Liver (tissue), 3 donors: ENCODE results near the gene USP30.

Experiments used
- GABPA ChIP-seq, 2 donors: IDR thresholded peaks in 1 of 2; conservative IDR thresholded peaks in 1 of 2; 2 replicates each; pipeline ENCODE4 v1.6.1; 2016; ENCODE audit warnings: antibody characterized with exemption in 2 of 2, mild to moderate bottlenecking in 1 of 2, moderate library complexity in 1 of 2
- SP1 ChIP-seq: IDR thresholded peaks from 2 replicates; pipeline ENCODE4 v1.6.1; 2018; ENCODE audit warnings: antibody characterized with exemption, mild to moderate bottlenecking
- TAF1 ChIP-seq: conservative IDR thresholded peaks from 2 replicates; pipeline ENCODE4 v1.6.1; 2016; ENCODE audit warnings: antibody characterized with exemption, mild to moderate bottlenecking
- TF ChIP-seq, protein P1 (sequence below): fragments of 150-350 bp; IDR thresholded peaks from 2 replicates; pipeline ENCODE4 v1.5.1; 2017; ENCODE audit warnings: improper control_type of control experiment, low read depth, low read length; ENCODE audit not compliant: missing input control
- donor health status: healthy.
- donor health status: healthy.

- TF ChIP-seq, protein P1, sequence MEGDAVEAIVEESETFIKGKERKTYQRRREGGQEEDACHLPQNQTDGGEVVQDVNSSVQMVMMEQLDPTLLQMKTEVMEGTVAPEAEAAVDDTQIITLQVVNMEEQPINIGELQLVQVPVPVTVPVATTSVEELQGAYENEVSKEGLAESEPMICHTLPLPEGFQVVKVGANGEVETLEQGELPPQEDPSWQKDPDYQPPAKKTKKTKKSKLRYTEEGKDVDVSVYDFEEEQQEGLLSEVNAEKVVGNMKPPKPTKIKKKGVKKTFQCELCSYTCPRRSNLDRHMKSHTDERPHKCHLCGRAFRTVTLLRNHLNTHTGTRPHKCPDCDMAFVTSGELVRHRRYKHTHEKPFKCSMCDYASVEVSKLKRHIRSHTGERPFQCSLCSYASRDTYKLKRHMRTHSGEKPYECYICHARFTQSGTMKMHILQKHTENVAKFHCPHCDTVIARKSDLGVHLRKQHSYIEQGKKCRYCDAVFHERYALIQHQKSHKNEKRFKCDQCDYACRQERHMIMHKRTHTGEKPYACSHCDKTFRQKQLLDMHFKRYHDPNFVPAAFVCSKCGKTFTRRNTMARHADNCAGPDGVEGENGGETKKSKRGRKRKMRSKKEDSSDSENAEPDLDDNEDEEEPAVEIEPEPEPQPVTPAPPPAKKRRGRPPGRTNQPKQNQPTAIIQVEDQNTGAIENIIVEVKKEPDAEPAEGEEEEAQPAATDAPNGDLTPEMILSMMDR: no peak
- TF ChIP-seq TAF1 (no peak), SP1 (no peak), GABPA (IDR thresholded peaks at IDR 0.05 in 1 of 2, conservative IDR thresholded peaks at IDR 0.05 in 1 of 2) (no peak)
Measured at GRCh38 chr12:109010259-109010658, 42.1 kb upstream of the USP30 start.
